ENCODE data around the gene NPAS3.

Gene NPAS3

DNA sequence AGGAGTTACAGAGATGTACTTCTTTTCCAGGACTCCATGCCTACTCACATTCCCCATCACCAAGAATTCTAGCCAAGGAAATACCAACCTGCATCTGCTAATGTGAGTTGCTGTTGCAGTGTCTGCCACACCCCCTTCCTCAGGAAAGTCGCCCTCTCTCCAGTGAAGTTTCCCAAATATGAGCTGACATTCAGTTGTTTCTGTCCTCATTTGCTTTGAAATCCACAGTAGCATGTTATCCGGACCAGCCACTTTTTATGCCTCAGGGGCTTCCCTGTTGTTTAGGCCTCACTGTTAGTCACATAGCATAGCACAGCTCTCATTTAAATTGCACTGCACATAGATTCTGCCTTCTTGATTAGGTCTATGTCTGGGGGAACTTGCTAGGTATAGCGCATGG is 799.8 kb downstream of the NPAS3 start:
- H3K9me3 ChIP-seq (ENCODE audit: severe bottlenecking) = no peaks in the 10 kb centered on the region
- no peak for TF ChIP-seq CTCF (IDR thresholded peaks at IDR 0.05; ENCODE audit: poor library complexity, severe bottlenecking)

DNA sequence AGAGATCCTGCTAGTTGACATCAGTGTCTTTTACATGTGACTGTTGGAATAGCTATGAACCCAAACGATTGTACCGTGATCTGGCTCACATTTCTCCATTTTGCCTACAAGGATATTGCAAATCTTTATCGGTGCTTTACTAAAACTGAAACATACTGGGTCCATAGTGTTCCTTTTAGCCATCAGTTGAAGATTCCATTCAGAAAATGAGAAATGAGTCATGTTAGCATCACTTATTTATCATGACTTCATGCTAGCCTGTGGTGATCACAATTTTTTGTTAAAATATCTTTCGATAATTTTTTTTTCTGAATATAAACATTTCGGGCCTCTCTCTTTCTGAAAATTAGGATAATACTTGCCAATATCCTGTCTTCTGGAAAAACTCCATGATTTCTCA is 801.9 kb downstream of the NPAS3 start:
- Histone ChIP-seq H3K9me3 (ENCODE audit: severe bottlenecking) (no peaks in the 10 kb centered on the region), H3K36me3 (ENCODE audit: low read depth) (no peaks in the 10 kb centered on the region), H3K4me1 (ENCODE audit: insufficient read depth, poor library complexity, severe bottlenecking) (no peaks in the 10 kb centered on the region), H3K4me3 (ENCODE audit: severe bottlenecking) (no peak overlapping the region), H3K27ac (ENCODE audit: poor library complexity, severe bottlenecking) (no peak overlapping the region), H3K27me3 (ENCODE audit: insufficient read depth, poor library complexity, severe bottlenecking) (no peaks in the 10 kb centered on the region)
- ATAC-seq (ENCODE audit: low read depth) (no peak), DNase-seq (ENCODE audit: low spot score) (no peak)
- no peak for TF ChIP-seq CTCF (IDR thresholded peaks at IDR 0.05; ENCODE audit: poor library complexity, severe bottlenecking)

More for the DNA sequence above, 799.8 kb downstream of the NPAS3 start:
- H3K4me3 ChIP-seq (ENCODE audit: severe bottlenecking) = no peak overlapping the region
- no peaks in the 10 kb centered on the region for H3K36me3 ChIP-seq (ENCODE audit: low read depth)
- H3K4me1 ChIP-seq (ENCODE audit: insufficient read depth, poor library complexity, severe bottlenecking) = no peaks in the 10 kb centered on the region
- ATAC-seq (ENCODE audit: low read depth) (no peak), DNase-seq (ENCODE audit: low spot score) (no peak)
- H3K27ac ChIP-seq (ENCODE audit: poor library complexity, severe bottlenecking) = no peak overlapping the region
- no peaks in the 10 kb centered on the region for H3K27me3 ChIP-seq (ENCODE audit: insufficient read depth, poor library complexity, severe bottlenecking)

DNA sequence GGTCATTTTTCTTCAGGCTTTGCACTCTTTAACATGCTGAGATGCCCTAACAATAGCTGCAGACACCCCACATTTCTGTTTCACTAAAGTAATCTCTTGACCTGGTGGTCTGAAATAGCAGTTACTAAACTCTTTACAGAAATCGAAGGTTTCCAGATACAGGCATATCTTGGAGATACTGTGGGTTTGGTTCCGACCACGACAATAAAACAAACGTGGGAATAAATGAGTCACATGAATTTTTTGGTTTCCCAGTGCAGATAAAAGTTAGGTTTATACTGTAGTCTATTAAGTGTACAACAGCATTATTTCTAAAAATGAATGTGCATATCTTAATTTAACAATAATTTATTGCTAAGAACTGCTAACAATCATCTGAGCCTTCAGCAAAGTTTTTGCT is 803.5 kb downstream of the NPAS3 start:
- TF ChIP-seq CTCF (IDR thresholded peaks at IDR 0.05; ENCODE audit: poor library complexity, severe bottlenecking) = no peak
- H3K4me1 ChIP-seq (ENCODE audit: insufficient read depth, poor library complexity, severe bottlenecking) = no peaks in the 10 kb centered on the region
- H3K27me3 ChIP-seq (ENCODE audit: insufficient read depth, poor library complexity, severe bottlenecking) = no peaks in the 10 kb centered on the region
- H3K36me3 ChIP-seq (ENCODE audit: low read depth) = no peaks in the 10 kb centered on the region
- no peak overlapping the region for H3K4me3 ChIP-seq (ENCODE audit: severe bottlenecking)
- H3K9me3 ChIP-seq (ENCODE audit: severe bottlenecking) = no peaks in the 10 kb centered on the region
- H3K27ac ChIP-seq (ENCODE audit: poor library complexity, severe bottlenecking) = no peak overlapping the region
- DNase-seq (ENCODE audit: low spot score) = no peak
- no peak for ATAC-seq (ENCODE audit: low read depth)

- H3K4me1 ChIP-seq (ENCODE audit: insufficient read depth, poor library complexity, severe bottlenecking) = no peaks in the 10 kb centered on the region
- DNase-seq (ENCODE audit: low spot score) = no peak
- H3K9me3 ChIP-seq (ENCODE audit: severe bottlenecking) = no peaks in the 10 kb centered on the region
- no peak overlapping the region for H3K4me3 ChIP-seq (ENCODE audit: severe bottlenecking)
- no peaks in the 10 kb centered on the region for H3K27me3 ChIP-seq (ENCODE audit: insufficient read depth, poor library complexity, severe bottlenecking)
- no peaks in the 10 kb centered on the region for H3K36me3 ChIP-seq (ENCODE audit: low read depth)
- no peak overlapping the region for H3K27ac ChIP-seq (ENCODE audit: poor library complexity, severe bottlenecking)
- ATAC-seq (ENCODE audit: low read depth) = no peak
- TF ChIP-seq CTCF (IDR thresholded peaks at IDR 0.05; ENCODE audit: poor library complexity, severe bottlenecking) = no peak
Measured at GRCh38 chr14:33745163-33745562, 806.5 kb downstream of the NPAS3 start.

DNA sequence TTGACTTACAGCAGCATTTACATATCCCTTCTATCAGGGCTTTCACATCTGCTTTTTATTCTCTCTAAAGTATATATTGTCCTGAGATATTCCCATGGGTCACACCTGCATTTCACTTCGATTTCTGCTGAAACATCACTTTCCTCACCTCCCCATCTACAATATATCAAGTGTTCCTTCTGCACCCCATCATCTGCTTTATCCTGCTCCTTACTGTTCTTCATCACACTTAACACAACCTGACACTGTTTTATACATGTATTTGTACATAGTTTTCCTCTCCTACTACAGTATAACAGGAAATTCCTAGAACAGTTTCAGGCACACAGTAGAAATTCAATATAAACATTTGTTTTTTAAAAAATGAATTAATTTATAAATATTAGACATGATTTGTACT is 809.1 kb downstream of the NPAS3 start:
- no peak for DNase-seq (ENCODE audit: low spot score)
- Histone ChIP-seq H3K36me3 (ENCODE audit: low read depth) (no peaks in the 10 kb centered on the region), H3K9me3 (ENCODE audit: severe bottlenecking) (no peaks in the 10 kb centered on the region), H3K27me3 (ENCODE audit: insufficient read depth, poor library complexity, severe bottlenecking) (no peaks in the 10 kb centered on the region), H3K4me3 (ENCODE audit: severe bottlenecking) (no peak overlapping the region), H3K27ac (ENCODE audit: poor library complexity, severe bottlenecking) (no peak overlapping the region), H3K4me1 (ENCODE audit: insufficient read depth, poor library complexity, severe bottlenecking) (no peaks in the 10 kb centered on the region)
- no peak for ATAC-seq (ENCODE audit: low read depth)
- TF ChIP-seq CTCF (IDR thresholded peaks at IDR 0.05; ENCODE audit: poor library complexity, severe bottlenecking) = no peak
